K562 (cell line): Measurements from ENCODE around the gene C16orf74. TPM values are rescaled to one million over a fixed set of nuclear protein-coding genes. Genes with fewer than 3 reads are reported as not detected.

Experiments
- ATAC-seq: fragments of 200-7000 bp; cut with Tn5 transposase; 3 replicates; pipeline ENCODE4 v1.9.1; 2020; ENCODE audit warnings: moderate library complexity
- BruUV-seq: library from RNA; stranded (reverse); fragments of 400-500 nt; replicated peaks from 2 replicates; lab custom pipeline; 2021; lab: Mats Ljungman, UMichigan
- CTCF ChIA-PET: fragments of 300-600 bp; formaldehyde crosslinking; extraction: SDS; loops from one replicate; lab custom pipeline; 2021; ENCODE audit warnings: low intra/inter-chr PET ratio; lab: Yijun Ruan, JAX
- POLR2A ChIA-PET: fragments of 300-600, 350-650 bp; sonication (Branson Sonifier 250); formaldehyde crosslinking; extraction: SDS; loops from one replicate; lab custom pipeline; 2021; ENCODE audit warnings: antibody characterized with exemption, inconsistent platforms; lab: Yijun Ruan, JAX
- DNase-seq, 4 experiments: peaks; one replicate each; pipeline versions ENCODE4 v3.0.0 to v3.0.0-alpha.2; 2011 to 2018; ENCODE audit warnings: low spot score in 3 of 4, mixed read lengths in 3 of 4; ENCODE audit errors: extremely low read depth in 1 of 4
- FAIRE-seq: peaks from 2 replicates; lab custom pipeline; 2011; peaks lifted over from hg19 to GRCh38; lab: Jason Lieb, UNC
- H2AFZ ChIP-seq: 2 replicates; pipeline ENCODE4 v1.6.0; 2011; ENCODE audit warnings: low read depth, low read length, control low read depth, inconsistent platforms
- H3K27ac ChIP-seq: fragments of 200-600 bp; 3 replicates; pipeline ENCODE4 v1.8.0; 2011; ENCODE audit warnings: low read depth, mild to moderate bottlenecking, control low read depth, inconsistent platforms, low read length, moderate library complexity, mixed read lengths; ENCODE audit errors: extremely low read depth
- H3K27me3 ChIP-seq, 2 experiments: fragments of 300-600 bp in 1 of 2; 2 replicates in 1 of 2; 3 replicates in 1 of 2; pipeline versions ENCODE4 v1.6.0 to v1.8.0; 2011; ENCODE audit warnings: inconsistent platforms in 2 of 2, low read length in 2 of 2, mild to moderate bottlenecking in 1 of 2, mixed read lengths in 1 of 2, moderate library complexity in 1 of 2; ENCODE audit not compliant: control insufficient read depth in 2 of 2, insufficient read depth in 2 of 2
- H3K36me3 ChIP-seq: fragments of 300-600 bp; 3 replicates; pipeline ENCODE4 v1.8.0; 2011; ENCODE audit warnings: mild to moderate bottlenecking, low read length, inconsistent platforms; ENCODE audit not compliant: control insufficient read depth, insufficient read depth
- H3K4me1 ChIP-seq, 2 experiments: fragments of 200-600 bp in 1 of 2; replicated peaks in 1 of 2; 2 replicates in 1 of 2; 3 replicates in 1 of 2; pipeline versions ENCODE4 v1.5.1 to v1.8.0; 2011; ENCODE audit warnings: inconsistent platforms in 2 of 2, low read length in 2 of 2, mild to moderate bottlenecking in 1 of 2, mixed read lengths in 1 of 2, moderate library complexity in 1 of 2; ENCODE audit not compliant: control insufficient read depth in 2 of 2, insufficient read depth in 2 of 2
- H3K4me2 ChIP-seq: 2 replicates; pipeline ENCODE4 v1.6.1; 2011; ENCODE audit warnings: low read length, control low read depth, inconsistent platforms, mixed read lengths; ENCODE audit not compliant: insufficient read depth
- H3K4me3 ChIP-seq: fragments of 200-600 bp; sonication (generic), shearing (Covaris generic); 2 replicates; pipeline ENCODE4 v1.5.1; 2016; ENCODE audit warnings: control low read depth, inconsistent platforms
- H3K79me2 ChIP-seq: fragments of 200-600 bp; 3 replicates; pipeline ENCODE4 v1.8.0; 2011; ENCODE audit warnings: low read length, inconsistent platforms; ENCODE audit not compliant: control insufficient read depth, insufficient read depth
- H3K9ac ChIP-seq, 2 experiments: 2 replicates each; pipeline versions ENCODE4 v1.6.0 to v1.6.1; 2011; ENCODE audit warnings: low read depth in 2 of 2, low read length in 2 of 2, control low read depth in 1 of 2, inconsistent platforms in 1 of 2, mild to moderate bottlenecking in 1 of 2, mixed read lengths in 1 of 2; ENCODE audit not compliant: insufficient read depth in 1 of 2
- H3K9me1 ChIP-seq: one replicate; pipeline ENCODE4 v1.6.0; 2011; ENCODE audit warnings: inconsistent platforms, mild to moderate bottlenecking, low read length, moderate library complexity; ENCODE audit not compliant: control insufficient read depth, insufficient read depth
- H3K9me3 ChIP-seq: replicated peaks from 2 replicates; pipeline ENCODE4 v1.5.1; 2011; ENCODE audit warnings: low read depth, low read length, inconsistent platforms; ENCODE audit not compliant: control insufficient read depth, insufficient read depth
- H4K20me1 ChIP-seq: replicated peaks from 2 replicates; pipeline ENCODE4 v1.6.1; 2011; ENCODE audit warnings: low read length, inconsistent platforms, mixed read lengths; ENCODE audit not compliant: control insufficient read depth, insufficient read depth
- ARID2 ChIP-seq: fragments of 450-650 bp; IDR thresholded peaks from 2 replicates; pipeline ENCODE4 v1.6.1; 2017; ENCODE audit warnings: antibody characterized with exemption, mild to moderate bottlenecking
- MAFG ChIP-seq: fragments of 450-650 bp; conservative IDR thresholded peaks from 2 replicates; pipeline ENCODE4 v1.6.1; 2016; ENCODE audit warnings: missing genetic modification characterization, missing compliant biosample characterization
- RFX5 ChIP-seq: IDR thresholded peaks from 2 replicates; pipeline ENCODE4 v1.6.1; 2011; ENCODE audit warnings: low read depth, mild to moderate bottlenecking, improper control_type of control experiment, low read length
- SIX5 ChIP-seq, 2 experiments: IDR thresholded peaks; 2 replicates each; pipeline ENCODE4 v1.6.1; 2011; ENCODE audit warnings: low read length in 2 of 2, borderline replicate concordance in 1 of 2, low read depth in 1 of 2, mild to moderate bottlenecking in 1 of 2, moderate library complexity in 1 of 2; ENCODE audit not compliant: insufficient read depth in 1 of 2
- SMARCB1 ChIP-seq: IDR thresholded peaks from 2 replicates; pipeline ENCODE4 v1.6.1; 2011; ENCODE audit warnings: improper control_type of control experiment, low read depth; ENCODE audit not compliant: insufficient read length
- TAF15 ChIP-seq: fragments of 200-400 bp; formaldehyde crosslinking; IDR thresholded peaks from 2 replicates; pipeline ENCODE4 v1.6.1; 2017; ENCODE audit warnings: mild to moderate bottlenecking, low read depth, low read length, moderate library complexity
- ZNF407 ChIP-seq: fragments of 450-650 bp; IDR thresholded peaks from 2 replicates; pipeline ENCODE4 v1.6.1; 2016; ENCODE audit warnings: low read depth
- WGBS: fragments of 100-300 bp; shearing (Covaris generic); methylation state at CpG from one replicate; pipeline ENCODE4 v1.1.6; 2016; ENCODE audit warnings: low coverage, mixed read lengths; ENCODE audit not compliant: insufficient coverage; ENCODE audit errors: missing lambda C conversion rate; 5-methylcytosine and 5-hydroxymethylcytosine counted together
- in situ Hi-C: fragments of 300-500 bp; cut with MboI; formaldehyde crosslinking; loops from 4 replicates; pipeline ENCODE4 v1.15.0; 2018; ENCODE audit warnings: inconsistent platforms, mixed read lengths
- intact Hi-C: fragments of 100-400 bp; cut with micrococcal nuclease; formaldehyde crosslinking; loops from 2 replicates; pipeline ENCODE4 v1.14.2; 2022
- polyA plus RNA-seq, 8 experiments: library from polyadenylated mRNA; depleted of rRNA in 4 of 8; stranded (reverse) in 5 of 8; unstranded in 3 of 8; fragments of >200 nt; fragmentation: Nextera tagmentation in 2 of 8; fragmentation: Illumina TruSeq in 1 of 8; extraction: Ambion mirVana in 2 of 8; extraction: Trizol in 1 of 8; gene quantifications; 2 replicates each; pipeline versions ENCODE4 v1.2.1 to v1.2.3, GENCODE V29; 2011 to 2014; ENCODE audit warnings: inconsistent platforms in 1 of 8, missing spikeins in 1 of 8
- total RNA-seq, 7 experiments: library from RNA; depleted of rRNA in 6 of 7; stranded (reverse); fragments of >200 nt in 6 of 7; fragmentation: Illumina TruSeq in 2 of 7; extraction: Trizol in 2 of 7; gene quantifications; 2 replicates each; pipeline versions ENCODE4 v1.2.1 to v1.2.3, GENCODE V29; 2011 to 2021; ENCODE audit warnings: low replicate concordance in 1 of 7

Gene C16orf74
- total and polyA plus RNA-seq, 9 of the 15 experiments (the other 6 are each of a cell fraction or from before 2014, with no cell fraction given): not detected

DNA sequence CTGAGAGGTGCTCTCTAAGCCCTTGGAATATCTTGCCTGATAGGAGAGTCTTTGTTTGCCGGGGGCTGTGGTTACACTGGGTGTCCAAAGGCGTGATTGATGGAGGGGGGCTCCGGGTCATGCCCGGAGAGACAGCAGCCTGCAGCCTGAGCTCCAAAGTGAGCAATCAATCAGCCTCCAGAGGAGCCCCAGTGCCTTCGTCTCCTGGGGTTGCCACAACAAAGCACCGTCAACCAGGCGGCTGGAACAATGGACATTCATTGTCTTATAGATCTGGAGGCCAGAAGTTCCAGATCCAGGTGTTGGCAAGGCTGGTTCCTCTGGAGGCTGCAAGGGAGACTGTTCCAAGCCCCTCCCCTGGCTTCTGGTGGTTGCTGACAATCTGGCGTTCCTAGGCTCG is 38.1 kb downstream of the C16orf74 start:
- no peak overlapping the region for H3K4me2 ChIP-seq
- in situ Hi-C loops (loop anchor here (10.0 kb wide), 1 partner anchor 288 kb away; no protein-coding TSS in a partner anchor), intact Hi-C loops (loop anchor here (10.0 kb wide), 1 partner anchor 138 kb away; no protein-coding TSS in a partner anchor)
- peaks cover 6% of the 10 kb centered on the region for H3K9me3 ChIP-seq
- no peak overlapping the region for H3K4me3 ChIP-seq
- H3K36me3 ChIP-seq: no peaks in the 10 kb centered on the region
- 4% methylated on average over 9 of the region's 9 CpGs for WGBS
- no peaks in the 10 kb centered on the region for H3K79me2 ChIP-seq
- H3K9me1 ChIP-seq: no peaks in the 10 kb centered on the region
- no peak overlapping the region for H2AFZ ChIP-seq
- CTCF ChIA-PET: no interaction called here
- BruUV-seq: no TSS peak
- FAIRE-seq: no peak
- peaks cover 30 to 62% of the 10 kb centered on the region in 2 experiments for H3K27me3 ChIP-seq
- ATAC-seq: no peak
- no peak overlapping the region for H3K27ac ChIP-seq
- H3K9ac ChIP-seq: no peak overlapping the region
- no peak for DNase-seq
- TF ChIP-seq ZNF407: no peak
- no peak for TF ChIP-seq MAFG
- no peak for TF ChIP-seq SMARCB1
- TF ChIP-seq TAF15: no peak
- no peak for TF ChIP-seq ARID2
- TF ChIP-seq RFX5: no peak
- no peak for TF ChIP-seq SIX5 (IDR thresholded peaks at IDR 0.05; ENCODE audit: borderline replicate concordance in 1 of 2, insufficient read depth in 1 of 2, low read depth in 1 of 2, low read length in 2 of 2)
- TF ChIP-seq, all 486 proteins: peak for 0
- POLR2A ChIA-PET: no interaction called here
- Histone ChIP-seq H3K4me1 (peaks cover 0 to 35% of the 10 kb centered on the region in 2 experiments; a peak in 2 of 5 replicates), H4K20me1 (0 out of 2 replicates have a peak, but pooled peaks cover 8% of the 10 kb centered on the region)
